ENCODE data around the gene ANKS1B. TPM values are rescaled to one million over a fixed set of nuclear protein-coding genes. Genes with fewer than 3 reads are reported as not detected.

Gene ANKS1B
- total and polyA plus RNA-seq, 11 donors: 0.62 to 5.8 (median 1.8) TPM

GRCh38 chr12:99997806-99998205, 13.1 kb upstream of the ANKS1B start:
- ATAC-seq: no peak
- WGBS, 4 donors: 58 to 86% (median 75%) methylated on average over 1 of the region's 1 CpG
- TF ChIP-seq CTCF (IDR thresholded peaks at IDR 0.05): no peak
- TF ChIP-seq POLR2A (IDR thresholded peaks at IDR 0.05): no peak
- Histone ChIP-seq H3K4me3 (no peak overlapping the region), H3K4me1 (no peaks in the 10 kb centered on the region), H3K36me3 (no peaks in the 10 kb centered on the region), H3K27me3 (no peaks in the 10 kb centered on the region), H3K9me3 (peaks cover 0 to 16% (median 0%) of the 10 kb centered on the region in 12 donors), H3K27ac (no peak overlapping the region)
- DNase-seq: no peak
- intact Hi-C loops (cut with DNase I): no loop called here

GRCh38 chr12:99996095-99996494, 11.4 kb upstream of the ANKS1B start:
- no peak overlapping the region for H3K27ac ChIP-seq
- DNase-seq (no peak), ATAC-seq (no peak)
- H3K36me3 ChIP-seq: no peaks in the 10 kb centered on the region
- TF ChIP-seq POLR2A (IDR thresholded peaks at IDR 0.05) (no peak), CTCF (IDR thresholded peaks at IDR 0.05) (no peak)
- intact Hi-C loops (cut with DNase I): no loop called here
- no peaks in the 10 kb centered on the region for H3K4me1 ChIP-seq
- no peaks in the 10 kb centered on the region for H3K27me3 ChIP-seq
- H3K9me3 ChIP-seq: peaks cover 0 to 16% (median 0%) of the 10 kb centered on the region in 12 donors
- 78 to 88% (median 83%) methylated on average over 6 of the region's 6 CpGs for WGBS, 4 donors
- no peak overlapping the region for H3K4me3 ChIP-seq

DNA sequence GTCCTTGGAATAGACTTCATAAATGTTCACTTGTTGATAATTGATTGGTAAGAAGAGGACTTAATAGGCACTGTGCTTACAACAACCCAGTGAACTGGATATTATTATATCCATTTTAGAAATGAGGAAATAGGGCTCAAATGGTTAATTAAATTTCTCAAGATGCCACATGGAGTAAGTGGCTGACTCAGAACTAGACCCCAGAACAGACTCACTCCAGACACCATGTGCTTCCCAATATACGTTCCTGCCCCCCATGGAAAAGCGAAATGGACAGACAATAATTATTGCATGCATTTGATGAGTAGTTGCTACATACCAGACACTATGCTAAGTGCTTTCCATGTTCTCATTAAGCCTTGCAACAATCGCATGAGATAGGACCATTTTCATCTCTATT, 895 bp upstream of the ANKS1B start:
- 64 to 70% (median 66%) methylated on average over 3 of the region's 3 CpGs for WGBS, 4 donors
- TF ChIP-seq POLR2A (IDR thresholded peaks at IDR 0.05) (no peak), CTCF (IDR thresholded peaks at IDR 0.05) (no peak)
- intact Hi-C loops (cut with DNase I): no loop called here
- H3K4me1 ChIP-seq: peaks cover 0 to 20% (median 0%) of the 10 kb centered on the region in 12 donors
- no peaks in the 10 kb centered on the region for H3K9me3 ChIP-seq
- H3K36me3 ChIP-seq: no peaks in the 10 kb centered on the region
- peaks cover 0 to 19% (median 0%) of the 10 kb centered on the region in 9 donors for H3K27me3 ChIP-seq
- peak overlapping the region in 8 of 12 donors; percentile 48 to 66 (median 58) for H3K4me3 ChIP-seq
- no peak overlapping the region for H3K27ac ChIP-seq
- DNase-seq (no peak), ATAC-seq (no peak)

- peaks cover 0 to 20% (median 0%) of the 10 kb centered on the region in 12 donors for H3K4me1 ChIP-seq
- H3K36me3 ChIP-seq: no peaks in the 10 kb centered on the region
- ATAC-seq (peak in 3 of 4 donors; percentile 18 to 37 (median 22)), DNase-seq (no peak)
- intact Hi-C loops (cut with DNase I): no loop called here
- H3K4me3 ChIP-seq: peak overlapping the region; percentile 8 to 66 (median 57)
- peak overlapping the region in 8 of 12 donors; percentile 12 to 76 (median 34) for H3K27ac ChIP-seq
- H3K27me3 ChIP-seq: peaks cover 0 to 19% (median 0%) of the 10 kb centered on the region in 9 donors
- H3K9me3 ChIP-seq: no peaks in the 10 kb centered on the region
- TF ChIP-seq CTCF (IDR thresholded peaks at IDR 0.05) (no peak), POLR2A (IDR thresholded peaks at IDR 0.05) (no peak)
- WGBS, 4 donors: 3 to 5% (median 4%) methylated on average over 9 to 10 of the region's 10 CpGs
Measured at GRCh38 chr12:99985129-99985570, 414 bp upstream of the ANKS1B start.
